Right renal cortex interstitium (tissue), 3 donors: ENCODE results near the gene ZNF205. TPM values are rescaled to one million over a fixed set of nuclear protein-coding genes. Genes with fewer than 3 reads are reported as not detected.

Experiments
- DNase-seq, 3 donors: peaks; one replicate each; pipeline ENCODE4 v3.0.0-alpha.2; 2013; ENCODE audit warnings: low read depth in 3 of 3, low spot score in 2 of 3
- polyA plus RNA-seq, 3 donors: library from polyadenylated mRNA; unstranded; fragments of 120-200 nt; gene quantifications; one replicate each; pipeline ENCODE4 v1.2.1, GENCODE V29; 2013; ENCODE audit not compliant: insufficient read length in 3 of 3

The ZNF205 gene
- polyA plus RNA-seq, 3 donors: 12.7 to 14.6 (median 13.8) TPM

GRCh38 chr16:3147046-3147756 lies 34.8 kb downstream of the ZNF205 start:
- DNase-seq: no peak

- DNase-seq: no peak
Observed at GRCh38 chr16:3147757-3148104, 35.3 kb downstream of the ZNF205 start.

GRCh38 chr16:3148256-3149192 lies 36.1 kb downstream of the ZNF205 start:
- no peak for DNase-seq

- DNase-seq: no peak
Observed at GRCh38 chr16:3149193-3149530, 36.8 kb downstream of the ZNF205 start.

- DNase-seq: no peak
Observed at GRCh38 chr16:3149630-3150345, 37.4 kb downstream of the ZNF205 start.

GRCh38 chr16:3150346-3151218 lies 38.2 kb downstream of the ZNF205 start:
- DNase-seq: peak; percentile 93 to 97 (median 93)

- no peak for DNase-seq
Observed at GRCh38 chr16:3152027-3152276, 39.6 kb downstream of the ZNF205 start.

GRCh38 chr16:3152277-3152990 lies 40.0 kb downstream of the ZNF205 start:
- peak in 1 of 3 donors; percentile 85 for DNase-seq

GRCh38 chr16:3152991-3153368 lies 40.6 kb downstream of the ZNF205 start:
- no peak for DNase-seq

GRCh38 chr16:3155181-3155580 lies 42.8 kb downstream of the ZNF205 start:
- no peak for DNase-seq

GRCh38 chr16:3155972-3156371 lies 43.6 kb downstream of the ZNF205 start:
- no peak for DNase-seq

- no peak for DNase-seq
Observed at GRCh38 chr16:3157229-3158025, 45.0 kb downstream of the ZNF205 start.

GRCh38 chr16:3158026-3158509 lies 45.7 kb downstream of the ZNF205 start:
- DNase-seq: no peak

GRCh38 chr16:3158510-3159314 lies 46.3 kb downstream of the ZNF205 start:
- no peak for DNase-seq

GRCh38 chr16:3161235-3162018 lies 49.0 kb downstream of the ZNF205 start:
- DNase-seq: no peak

GRCh38 chr16:3164121-3164991 lies 52.0 kb downstream of the ZNF205 start:
- no peak for DNase-seq
